SK-N-SH treated with all-trans-retinoic acid at 6 μM for 48 hours (cell line): ENCODE results near the gene FOXJ2.
"Not testable (repeated sequence)": the region's sequence is repeated elsewhere in the genome, so short reads cannot be mapped to it uniquely, and the experiment has no call there.

Experiments
- ARNTL ChIP-seq: fragments of 450-650 bp; formaldehyde crosslinking; IDR thresholded peaks from 2 replicates; pipeline ENCODE4 v1.5.0; 2020; ENCODE audit warnings: low read depth, mild to moderate bottlenecking, moderate library complexity, borderline replicate concordance
- CREB5 ChIP-seq: fragments of 250-450 bp; sonication (Bioruptor Pico); IDR thresholded peaks from 2 replicates; pipeline ENCODE4 v1.5.1; 2020; ENCODE audit warnings: low read depth, mild to moderate bottlenecking, moderate library complexity
- ESRRG ChIP-seq: fragments of 250-450 bp; sonication (Bioruptor Pico); IDR thresholded peaks from 2 replicates; pipeline ENCODE4 v1.6.1; 2021; ENCODE audit warnings: mild to moderate bottlenecking
- GLIS3 ChIP-seq: fragments of 250-450 bp; sonication (Bioruptor Pico); IDR thresholded peaks from 2 replicates; pipeline ENCODE4 v1.5.0; 2020; ENCODE audit warnings: mild to moderate bottlenecking, moderate library complexity
- ISL1 ChIP-seq: fragments of 250-450 bp; sonication (Bioruptor Pico); IDR thresholded peaks from 2 replicates; pipeline ENCODE4 v2.1.2; 2022; ENCODE audit warnings: mild to moderate bottlenecking, moderate library complexity
- OSR1 ChIP-seq: fragments of 250-450 bp; sonication (Bioruptor Pico); IDR thresholded peaks from 2 replicates; pipeline ENCODE4 v1.8.0; 2022; ENCODE audit warnings: moderate library complexity, mild to moderate bottlenecking, inconsistent platforms
- PATZ1 ChIP-seq: fragments of 250-450 bp; sonication (Bioruptor Pico); IDR thresholded peaks from 2 replicates; pipeline ENCODE4 v1.8.0; 2020; ENCODE audit warnings: mild to moderate bottlenecking, moderate library complexity, borderline replicate concordance
- TCF4 ChIP-seq: fragments of 250-450 bp; sonication (Bioruptor Pico); IDR thresholded peaks from 2 replicates; pipeline ENCODE4 v1.8.0; 2021; ENCODE audit warnings: mild to moderate bottlenecking, moderate library complexity, borderline replicate concordance
- TOX ChIP-seq: fragments of 250-450 bp; sonication (Bioruptor Pico); IDR thresholded peaks from 2 replicates; pipeline ENCODE4 v1.8.0; 2021; ENCODE audit warnings: mild to moderate bottlenecking, moderate library complexity, borderline replicate concordance
- ZFP3 ChIP-seq: fragments of 250-450 bp; sonication (Bioruptor Pico); IDR thresholded peaks from 2 replicates; pipeline ENCODE4 v1.5.0; 2020; ENCODE audit warnings: mild to moderate bottlenecking, moderate library complexity
- ZFP30 ChIP-seq: fragments of 450-650 bp; formaldehyde crosslinking; IDR thresholded peaks from 2 replicates; pipeline ENCODE4 v1.5.0; 2022; ENCODE audit warnings: mild to moderate bottlenecking, moderate library complexity
- ZNF565 ChIP-seq: fragments of 450-650 bp; formaldehyde crosslinking; conservative IDR thresholded peaks from 2 replicates; pipeline ENCODE4 v1.5.0; 2020; ENCODE audit warnings: low read depth, mild to moderate bottlenecking, moderate library complexity
- ZNF70 ChIP-seq: fragments of 450-650 bp; formaldehyde crosslinking; IDR thresholded peaks from 2 replicates; pipeline ENCODE4 v1.5.0; 2020; ENCODE audit warnings: mild to moderate bottlenecking, moderate library complexity
- ZNF8 ChIP-seq: fragments of 450-650 bp; formaldehyde crosslinking; IDR thresholded peaks from 2 replicates; pipeline ENCODE4 v1.5.0; 2020; ENCODE audit warnings: mild to moderate bottlenecking, moderate library complexity

GRCh38 chr12:8084351-8084750, 51.8 kb downstream of the FOXJ2 start:
- not testable (repeated sequence) for TF ChIP-seq ISL1 (CRISPR knock-in tag); PATZ1 (CRISPR knock-in tag); ZNF70 (CRISPR knock-in tag); TOX; ZFP30 (CRISPR knock-in tag); ESRRG; ZFP3; ARNTL; TCF4 (CRISPR knock-in tag); CREB5 (CRISPR knock-in tag); ZNF565 (CRISPR knock-in tag); OSR1 (CRISPR knock-in tag); GLIS3 (CRISPR knock-in tag); ZNF8
